ENCODE results near the gene XIST. TPM values are rescaled to one million over a fixed set of nuclear protein-coding genes. Genes with fewer than 3 reads are reported as not detected.
"Not testable (repeated sequence)": the region's sequence is repeated elsewhere in the genome, so short reads cannot be mapped to it uniquely, and the experiment has no call there.

Gene XIST
- total RNA-seq, result 100 to 1,000 TPM in 1 of 2 donors, under 1 TPM in 1; 0.11 to 262 TPM

DNA sequence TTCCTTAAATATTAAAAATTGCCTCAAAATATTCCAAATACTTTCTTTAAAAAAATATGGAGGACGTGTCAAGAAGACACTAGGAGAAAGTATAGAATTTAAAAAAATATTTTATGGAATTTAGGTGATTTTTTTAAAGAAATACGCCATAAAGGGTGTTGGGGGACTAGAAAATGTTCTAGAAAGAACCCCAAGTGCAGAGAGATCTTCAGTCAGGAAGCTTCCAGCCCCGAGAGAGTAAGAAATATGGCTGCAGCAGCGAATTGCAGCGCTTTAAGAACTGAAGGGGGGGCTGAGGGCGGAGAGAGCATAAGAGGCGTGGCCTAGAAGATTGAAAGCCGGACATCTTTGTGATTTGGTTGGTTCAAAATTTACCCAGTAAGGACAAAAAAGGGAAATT, at the start of gene XIST:
Gene XIST (minus strand): TSS at position 248 of the 400 bp plus-strand sequence.
- Mint-ChIP-seq H3K4me3 (no peak within 1 kb of the TSS), H3K4me1 (ENCODE audit: low read depth in 2 of 2) (peaks cover 0 to 27% of the 10 kb centered on the region in 2 donors)

GRCh38 chrX:73898315-73898714, 45.8 kb upstream of the XIST start:
- ATAC-seq; DNase-seq (ENCODE audit: low spot score); H3K4me1 Mint-ChIP-seq (ENCODE audit: low read depth in 2 of 2); H3K9me3 Mint-ChIP-seq; H3K36me3 Mint-ChIP-seq; H3K27ac Mint-ChIP-seq; H3K4me3 Mint-ChIP-seq: not testable (repeated sequence)
- H3K27me3 Mint-ChIP-seq, result peaks cover 11 to 19% of the 10 kb centered on the region in 2 donors

More for the DNA sequence above, at the start of gene XIST:
- no peaks in the 10 kb centered on the region for H3K9me3 Mint-ChIP-seq
- no peaks in the 10 kb centered on the region for H3K27me3 Mint-ChIP-seq
- peak within 1 kb of the TSS in 1 of 2 donors; percentile 86 for H3K27ac Mint-ChIP-seq
- DNase-seq (ENCODE audit: low spot score) (peak; percentile 73), ATAC-seq (peak in 1 of 2 donors; percentile 58)
- H3K36me3 Mint-ChIP-seq, result no peaks in the 10 kb centered on the region

DNA sequence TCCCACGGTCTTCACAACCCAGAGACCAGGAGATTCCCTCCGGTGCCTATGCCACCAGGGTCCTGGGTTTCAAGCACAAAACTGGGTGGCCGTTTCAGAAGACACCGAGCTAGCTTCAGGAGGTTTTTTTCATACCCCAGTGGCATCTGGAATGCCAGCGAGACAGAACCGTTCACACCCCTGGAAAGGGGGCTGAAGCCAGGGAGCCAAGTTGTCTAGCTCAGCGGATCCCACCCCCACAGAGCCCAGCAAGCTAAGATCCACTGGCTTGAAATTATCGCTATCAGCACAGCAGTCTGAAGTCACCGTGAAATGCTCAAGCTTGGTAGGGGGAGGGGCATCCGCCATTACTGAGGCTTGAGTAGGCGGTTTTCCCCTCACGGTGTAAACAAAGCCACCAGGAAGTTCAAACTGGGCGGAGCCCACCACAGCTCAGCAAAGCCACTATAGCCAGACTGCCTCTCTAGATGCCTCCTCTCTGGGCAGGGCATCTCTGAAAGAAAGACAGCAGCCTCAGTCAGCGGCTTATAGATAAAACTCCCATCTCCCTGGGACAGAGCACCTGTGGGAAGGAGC, 40.1 kb upstream of the XIST start:
- not testable (repeated sequence) for H3K36me3 Mint-ChIP-seq; H3K9me3 Mint-ChIP-seq; H3K27ac Mint-ChIP-seq; H3K4me1 Mint-ChIP-seq (ENCODE audit: low read depth in 2 of 2); H3K4me3 Mint-ChIP-seq; ATAC-seq; DNase-seq (ENCODE audit: low spot score)
- H3K27me3 Mint-ChIP-seq, result peaks cover 11 to 12% of the 10 kb centered on the region in 2 donors

- H3K36me3 Mint-ChIP-seq; H3K27ac Mint-ChIP-seq; H3K9me3 Mint-ChIP-seq; H3K4me1 Mint-ChIP-seq (ENCODE audit: low read depth in 2 of 2); ATAC-seq; H3K27me3 Mint-ChIP-seq; H3K4me3 Mint-ChIP-seq; DNase-seq (ENCODE audit: low spot score): not testable (repeated sequence)
These were observed 29.7 kb upstream of the XIST start for GRCh38 chrX:73882260-73882659.

GRCh38 chrX:73877687-73878086, 25.2 kb upstream of the XIST start:
- peaks cover 5% of the 10 kb centered on the region for H3K9me3 Mint-ChIP-seq
- DNase-seq (ENCODE audit: low spot score) (no peak), ATAC-seq (no peak)
- H3K27ac Mint-ChIP-seq, result no peak overlapping the region
- peaks cover 5% of the 10 kb centered on the region for H3K36me3 Mint-ChIP-seq
- no peaks in the 10 kb centered on the region for H3K4me1 Mint-ChIP-seq (ENCODE audit: low read depth in 2 of 2)
- H3K27me3 Mint-ChIP-seq, result peaks cover 0 to 3% of the 10 kb centered on the region in 2 donors
- no peak overlapping the region for H3K4me3 Mint-ChIP-seq

- peaks cover 0 to 5% of the 10 kb centered on the region in 2 donors for H3K27me3 Mint-ChIP-seq
- peak in 1 of 2 donors; percentile 6 for ATAC-seq
These were observed 24.4 kb upstream of the XIST start for GRCh38 chrX:73876911-73877310.

GRCh38 chrX:73868916-73869315, 16.4 kb upstream of the XIST start:
- Mint-ChIP-seq H3K27ac (no peak overlapping the region), H3K4me1 (ENCODE audit: low read depth in 2 of 2) (peaks cover 0 to 3% of the 10 kb centered on the region in 2 donors), H3K27me3 (peaks cover 0 to 15% of the 10 kb centered on the region in 2 donors), H3K4me3 (no peak overlapping the region), H3K9me3 (no peaks in the 10 kb centered on the region), H3K36me3 (no peaks in the 10 kb centered on the region)
- DNase-seq (ENCODE audit: low spot score) (no peak), ATAC-seq (no peak)

More at GRCh38 chrX:73876911-73877310, 24.4 kb upstream of the XIST start:
- Mint-ChIP-seq H3K9me3 (peaks cover 5% of the 10 kb centered on the region), H3K4me1 (ENCODE audit: low read depth in 2 of 2) (peaks cover 0 to 2% of the 10 kb centered on the region in 2 donors), H3K36me3 (peaks cover 5% of the 10 kb centered on the region), H3K27ac (no peak overlapping the region), H3K4me3 (no peak overlapping the region)
- DNase-seq (ENCODE audit: low spot score), result no peak

GRCh38 chrX:73867144-73867543, 14.6 kb upstream of the XIST start:
- Mint-ChIP-seq H3K4me1 (ENCODE audit: low read depth in 2 of 2) (peaks cover 0 to 3% of the 10 kb centered on the region in 2 donors), H3K9me3 (no peaks in the 10 kb centered on the region)
- ATAC-seq, result no peak

DNA sequence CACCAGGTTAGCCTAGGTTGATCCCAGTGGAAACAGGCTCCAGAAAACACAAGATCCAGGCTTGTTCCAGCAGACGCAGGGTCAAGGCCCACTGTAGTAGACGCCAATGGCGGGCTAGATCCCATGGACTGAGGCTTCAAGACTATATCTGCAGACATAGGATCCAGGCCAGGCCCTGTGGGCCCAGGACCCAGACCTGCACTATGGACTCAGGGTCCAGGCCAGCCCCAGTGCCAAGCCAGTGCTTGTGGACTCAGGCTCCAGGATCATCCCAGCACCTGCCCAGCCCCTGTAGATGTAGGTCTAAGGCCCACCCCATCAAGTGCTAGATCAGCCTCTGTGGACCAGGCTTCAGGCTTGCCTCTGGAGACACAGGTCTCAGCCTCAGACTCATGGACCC, 11.3 kb upstream of the XIST start:
- H3K27ac Mint-ChIP-seq, result no peak overlapping the region
- peaks cover 0 to 7% of the 10 kb centered on the region in 2 donors for H3K27me3 Mint-ChIP-seq
- no peaks in the 10 kb centered on the region for H3K9me3 Mint-ChIP-seq
- no peaks in the 10 kb centered on the region for H3K36me3 Mint-ChIP-seq
- H3K4me3 Mint-ChIP-seq, result no peak overlapping the region
- DNase-seq (ENCODE audit: low spot score) (no peak), ATAC-seq (peak in 1 of 2 donors; percentile 52)
- H3K4me1 Mint-ChIP-seq (ENCODE audit: low read depth in 2 of 2), result no peaks in the 10 kb centered on the region

More at GRCh38 chrX:73867144-73867543, 14.6 kb upstream of the XIST start:
- Mint-ChIP-seq H3K27me3 (peaks cover 0 to 13% of the 10 kb centered on the region in 2 donors), H3K36me3 (no peaks in the 10 kb centered on the region), H3K4me3 (no peak overlapping the region), H3K27ac (no peak overlapping the region)
- DNase-seq (ENCODE audit: low spot score), result no peak

- Mint-ChIP-seq H3K27ac (no peak overlapping the region), H3K4me1 (ENCODE audit: low read depth in 2 of 2) (no peaks in the 10 kb centered on the region), H3K9me3 (no peaks in the 10 kb centered on the region), H3K4me3 (no peak overlapping the region), H3K36me3 (no peaks in the 10 kb centered on the region), H3K27me3 (peaks cover 0 to 7% of the 10 kb centered on the region in 2 donors)
- ATAC-seq (peak in 1 of 2 donors; percentile 63), DNase-seq (ENCODE audit: low spot score) (no peak)
These were observed 10.8 kb upstream of the XIST start for GRCh38 chrX:73863268-73863667.

GRCh38 chrX:73859622-73860021, 7.1 kb upstream of the XIST start:
- Mint-ChIP-seq H3K27ac (no peak overlapping the region), H3K4me1 (ENCODE audit: low read depth in 2 of 2) (no peaks in the 10 kb centered on the region), H3K4me3 (no peak overlapping the region), H3K9me3 (no peaks in the 10 kb centered on the region), H3K27me3 (no peaks in the 10 kb centered on the region), H3K36me3 (no peaks in the 10 kb centered on the region)
- ATAC-seq, result no peak
- DNase-seq (ENCODE audit: low spot score), result no peak

DNA sequence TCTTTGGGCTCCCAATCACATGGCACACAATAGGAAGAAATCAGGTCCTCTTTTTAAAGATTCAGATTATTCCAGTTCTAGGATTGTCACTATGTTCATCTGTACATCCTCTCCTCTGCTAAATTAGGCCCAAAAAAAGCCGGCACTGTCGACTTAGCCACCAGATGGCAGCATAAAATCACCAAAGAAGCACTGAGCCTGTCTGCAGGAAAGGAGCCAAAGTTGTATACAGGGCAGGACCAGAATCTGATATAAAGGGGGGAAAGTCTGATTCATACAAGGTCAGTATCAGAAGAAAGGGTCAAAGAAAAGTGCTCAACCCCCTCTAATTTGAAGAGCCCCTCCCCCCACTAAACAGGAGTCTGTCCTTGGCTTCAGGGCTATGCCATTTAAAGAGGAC, 3.0 kb upstream of the XIST start:
- Mint-ChIP-seq H3K9me3 (no peaks in the 10 kb centered on the region), H3K36me3 (no peaks in the 10 kb centered on the region), H3K4me1 (ENCODE audit: low read depth in 2 of 2) (peaks cover 0 to 7% of the 10 kb centered on the region in 2 donors), H3K4me3 (no peak overlapping the region), H3K27me3 (no peaks in the 10 kb centered on the region), H3K27ac (no peak overlapping the region)
- ATAC-seq (no peak), DNase-seq (ENCODE audit: low spot score) (peak; percentile 69)

DNA sequence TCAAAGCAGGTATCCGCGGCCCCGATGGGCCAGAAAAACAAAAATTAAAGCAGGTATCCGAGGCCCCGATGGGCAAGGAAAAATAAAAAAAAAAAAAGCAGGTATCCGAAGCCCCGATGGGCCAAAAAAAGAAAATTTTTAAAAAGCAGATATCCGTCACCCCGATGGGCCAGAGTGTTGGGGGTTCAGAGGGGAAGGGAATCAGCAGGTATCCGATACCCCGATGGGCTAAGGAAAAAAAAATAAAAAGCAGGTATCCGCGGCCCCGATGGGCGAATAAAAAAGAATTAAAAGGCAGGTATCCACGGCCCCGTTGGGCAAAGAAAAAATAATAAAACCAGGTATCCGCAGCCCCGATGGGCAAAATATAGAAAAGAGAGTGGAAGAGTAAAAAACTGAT, 492 bp downstream of the XIST start:
- Mint-ChIP-seq H3K27ac (peak overlapping the region in 1 of 2 donors; percentile 86), H3K4me1 (ENCODE audit: low read depth in 2 of 2) (peaks cover 0 to 29% of the 10 kb centered on the region in 2 donors), H3K9me3 (no peaks in the 10 kb centered on the region), H3K36me3 (no peaks in the 10 kb centered on the region), H3K27me3 (no peaks in the 10 kb centered on the region), H3K4me3 (no peak overlapping the region)
- DNase-seq (ENCODE audit: low spot score), result no peak
- ATAC-seq, result no peak

DNA sequence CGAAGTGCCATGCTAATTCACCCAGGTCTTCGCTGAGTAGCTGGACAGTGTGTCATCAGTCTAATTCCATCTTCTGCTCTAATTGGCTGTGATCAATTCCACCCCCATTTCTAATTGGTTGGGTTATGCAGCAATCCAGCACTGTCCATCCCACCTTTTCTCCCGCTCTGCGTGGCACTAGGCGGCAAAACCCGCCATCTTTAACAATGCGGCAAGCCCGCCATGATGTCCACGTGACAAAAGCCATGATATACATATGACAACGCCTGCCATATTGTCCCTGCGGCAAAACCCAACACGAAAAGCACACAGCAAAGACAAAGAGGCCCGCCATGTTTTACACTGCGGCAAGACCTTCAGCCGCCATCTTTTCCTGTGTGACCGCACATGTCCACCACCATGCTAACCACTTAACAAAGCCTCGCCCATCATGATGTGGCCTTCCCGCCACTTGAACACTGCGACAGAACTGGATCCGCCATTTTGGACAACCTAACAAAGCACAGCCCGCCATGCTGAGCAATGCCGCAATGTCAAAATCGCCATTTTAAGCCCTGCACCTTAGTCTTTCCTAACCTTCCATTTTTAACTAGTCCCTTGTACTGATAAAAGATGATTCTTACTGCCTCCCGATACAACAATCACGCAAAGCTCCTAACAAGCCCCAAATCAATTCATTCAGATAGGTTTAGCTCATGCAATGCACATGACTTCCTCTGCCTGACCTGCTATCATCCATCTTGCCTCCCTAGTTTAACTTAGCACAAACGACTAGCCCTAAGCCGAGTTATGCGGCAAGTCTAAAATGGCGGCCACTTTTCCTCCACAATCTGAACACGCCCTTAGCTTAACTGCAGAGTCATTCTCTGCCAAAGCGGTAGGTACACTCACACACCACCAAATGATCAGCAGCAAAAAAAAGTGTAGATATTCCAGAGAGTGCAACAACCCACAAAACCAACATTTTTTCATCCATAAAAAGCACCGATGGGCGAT, 1.2 kb downstream of the XIST start:
- Mint-ChIP-seq H3K4me3 (no peak overlapping the region), H3K27ac (peak overlapping the region in 1 of 2 donors; percentile 86), H3K27me3 (no peaks in the 10 kb centered on the region), H3K4me1 (ENCODE audit: low read depth in 2 of 2) (peaks cover 0 to 33% of the 10 kb centered on the region in 2 donors), H3K9me3 (no peaks in the 10 kb centered on the region), H3K36me3 (no peaks in the 10 kb centered on the region)
- ATAC-seq (peak in 1 of 2 donors; percentile 92), DNase-seq (ENCODE audit: low spot score) (peak; percentile 88)

Measured in natural killer cell treated with Interleukin-12 subunit alpha and Interleukin-12 subunit beta and Interleukin-15 and Interleukin-18, amount 100 ng/mL, for 72 hours (primary cell).